Kidney tubule cell (primary cell): ENCODE data around the gene ISLR.

Source experiments
- DNase-seq: peaks from one replicate; pipeline ENCODE4 v3.0.0-alpha.2; 2018; ENCODE audit warnings: low spot score

Gene ISLR

DNA sequence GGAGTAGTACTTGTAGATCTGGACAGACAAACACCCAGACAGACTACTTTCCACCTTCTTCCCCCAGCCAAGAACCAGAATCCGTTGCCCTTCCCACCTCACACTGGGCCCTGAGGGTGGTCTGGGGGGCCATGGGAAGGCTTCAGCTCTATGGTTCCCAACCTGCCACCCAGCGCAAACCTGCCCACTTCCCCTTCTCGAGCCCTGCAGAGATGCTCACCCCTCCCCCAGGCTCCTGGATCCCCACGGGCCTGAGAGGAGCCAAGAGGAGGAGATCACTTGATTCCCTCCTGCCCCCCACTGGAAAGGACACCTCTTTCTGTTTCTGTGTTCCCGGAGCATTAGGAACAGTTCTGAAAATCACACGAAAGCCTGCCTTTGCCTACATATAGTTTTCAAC lies 20.4 kb downstream of the ISLR start:
- no peak for DNase-seq

DNA sequence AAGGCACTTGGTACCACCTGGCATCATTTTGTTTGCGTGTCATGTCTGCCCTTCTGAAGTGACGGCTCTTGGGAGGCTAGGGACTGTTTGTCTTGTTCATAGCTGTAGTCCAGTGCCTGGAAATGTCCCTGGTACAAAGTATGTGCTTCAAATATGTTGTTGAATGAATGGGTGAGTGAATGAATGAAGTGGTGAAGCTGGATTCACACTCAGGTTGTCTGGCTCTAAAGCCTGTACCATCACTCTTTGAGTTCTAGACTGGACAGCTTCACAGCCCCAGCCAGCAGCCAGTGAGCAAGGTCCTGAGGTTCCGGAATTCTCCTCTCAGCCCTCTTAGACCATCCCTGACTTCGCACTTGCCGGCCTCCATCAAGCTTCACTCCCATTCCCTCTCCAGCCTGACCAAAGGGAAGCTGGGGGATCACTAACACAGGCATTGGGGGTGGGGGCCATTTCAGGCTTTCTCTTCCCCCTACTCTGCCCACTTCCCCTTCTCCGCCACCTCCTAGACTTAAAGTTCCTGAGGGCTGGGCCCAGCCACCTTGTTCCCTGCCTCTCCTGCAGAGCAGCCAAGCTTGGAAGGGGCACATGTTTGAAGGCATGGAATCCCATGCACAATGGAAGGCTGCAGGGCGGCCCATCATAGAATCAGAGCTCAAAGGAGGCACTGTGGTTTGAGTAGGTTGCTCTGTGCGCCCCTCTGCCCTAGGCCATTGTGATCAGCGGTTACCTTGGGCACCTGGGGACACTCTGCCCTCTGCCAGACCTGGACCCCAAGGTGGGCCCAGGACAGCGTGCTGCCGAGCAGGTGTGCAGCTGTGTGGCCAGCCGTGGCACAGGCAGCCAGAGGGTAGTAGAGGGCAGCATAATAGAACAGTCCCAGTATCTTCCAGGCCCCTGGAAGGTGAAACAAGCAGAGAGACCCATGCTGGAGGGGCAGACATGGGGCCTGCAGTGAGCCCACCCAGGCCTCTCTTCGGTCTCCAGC lies 21.4 kb downstream of the ISLR start:
- DNase-seq, result no peak

DNA sequence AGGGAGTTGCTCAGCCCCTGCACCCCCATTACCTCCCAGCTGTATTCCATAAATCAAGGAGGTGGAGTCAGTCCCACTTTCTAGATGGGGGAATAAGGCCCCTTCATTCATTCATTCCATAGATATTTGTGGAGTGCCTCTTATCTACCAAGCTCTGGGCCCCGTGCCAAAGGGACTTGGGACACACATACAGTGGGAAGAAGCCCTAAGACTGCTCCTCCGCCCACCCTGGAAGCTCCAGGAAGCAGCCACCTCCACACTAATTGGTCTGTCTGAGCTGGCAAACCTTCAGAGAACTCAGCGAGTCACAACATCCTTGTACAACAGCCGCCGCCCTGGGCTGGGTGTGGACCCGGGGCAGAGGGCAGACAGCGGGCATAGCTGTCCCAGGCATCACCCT lies 22.7 kb downstream of the ISLR start:
- DNase-seq, result peak; percentile 91

DNA sequence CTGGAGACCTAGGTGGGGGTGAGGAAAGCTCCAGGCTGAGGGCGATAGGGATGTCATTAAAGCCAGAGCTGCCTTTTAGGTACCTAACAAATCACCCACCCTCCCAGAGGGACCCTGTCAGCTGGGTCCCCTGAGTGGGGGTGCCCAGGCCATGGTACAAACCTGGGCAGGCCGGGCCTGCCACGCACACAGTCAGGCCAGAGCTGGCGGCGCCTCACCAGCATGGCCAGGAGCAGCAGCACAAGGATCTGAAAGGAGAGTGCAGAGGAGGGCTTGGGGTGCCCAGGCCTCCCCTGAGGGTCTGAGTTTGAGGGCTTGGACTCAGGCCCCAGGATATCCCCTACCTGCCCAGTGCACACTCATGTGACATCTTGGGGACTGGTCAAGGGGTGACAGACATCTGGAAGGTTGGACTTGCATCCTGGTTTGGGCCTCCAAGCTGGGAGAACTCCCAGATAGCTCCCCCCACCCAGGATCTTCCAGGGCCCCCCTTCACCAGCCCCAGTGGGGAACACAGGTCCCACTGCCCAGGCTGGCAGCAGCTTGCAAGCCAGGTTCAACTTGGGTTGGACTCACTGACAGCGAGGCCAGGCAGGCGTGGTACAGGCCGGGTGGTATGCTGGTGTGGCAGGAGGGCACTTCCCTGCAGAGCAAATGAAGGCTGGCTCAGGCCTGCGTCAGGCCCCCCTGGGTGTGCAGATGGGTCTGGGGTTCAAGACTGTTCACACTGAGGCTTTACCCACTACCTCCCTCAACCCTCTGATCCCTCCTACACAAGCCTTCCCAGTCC lies 23.9 kb downstream of the ISLR start:
- no peak for DNase-seq

DNA sequence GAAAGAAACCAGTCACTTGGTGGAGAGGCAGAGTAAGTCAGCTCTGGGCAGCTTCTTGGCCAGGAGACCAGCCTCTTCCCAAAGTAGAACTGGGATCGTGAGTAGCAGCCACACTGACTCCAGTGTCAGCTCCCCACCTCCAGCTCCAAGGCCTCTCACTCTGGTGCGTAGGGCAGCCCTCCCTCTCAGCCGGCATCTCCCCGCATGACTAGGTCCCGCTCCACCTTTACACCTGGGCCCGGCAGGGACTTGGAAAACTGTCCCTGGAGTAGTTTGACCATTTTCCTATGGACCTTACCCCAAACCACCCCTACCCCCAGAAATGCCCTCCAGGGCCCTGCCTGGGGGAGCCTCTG lies 25.8 kb downstream of the ISLR start:
- DNase-seq, result no peak

DNA sequence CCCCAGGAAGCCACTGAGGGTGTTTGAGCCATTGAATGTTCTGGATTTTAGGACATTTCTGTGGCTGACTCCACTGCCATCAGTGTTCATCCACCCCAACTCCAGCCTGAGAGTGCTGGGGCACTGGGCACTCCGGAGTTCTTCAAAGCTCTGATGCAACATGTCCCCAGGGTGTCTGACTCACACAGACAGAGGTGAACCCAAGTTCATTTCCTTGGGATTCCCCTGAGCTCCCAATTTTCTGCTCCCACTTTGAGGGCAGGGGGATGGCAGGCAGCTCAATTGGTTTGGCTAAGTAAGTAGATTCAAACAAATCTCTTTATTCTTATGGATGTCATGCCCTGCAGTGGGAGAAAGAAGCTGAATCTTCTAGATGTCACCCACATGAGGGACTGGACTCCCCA lies 26.9 kb downstream of the ISLR start:
- peak; percentile 69 for DNase-seq

DNA sequence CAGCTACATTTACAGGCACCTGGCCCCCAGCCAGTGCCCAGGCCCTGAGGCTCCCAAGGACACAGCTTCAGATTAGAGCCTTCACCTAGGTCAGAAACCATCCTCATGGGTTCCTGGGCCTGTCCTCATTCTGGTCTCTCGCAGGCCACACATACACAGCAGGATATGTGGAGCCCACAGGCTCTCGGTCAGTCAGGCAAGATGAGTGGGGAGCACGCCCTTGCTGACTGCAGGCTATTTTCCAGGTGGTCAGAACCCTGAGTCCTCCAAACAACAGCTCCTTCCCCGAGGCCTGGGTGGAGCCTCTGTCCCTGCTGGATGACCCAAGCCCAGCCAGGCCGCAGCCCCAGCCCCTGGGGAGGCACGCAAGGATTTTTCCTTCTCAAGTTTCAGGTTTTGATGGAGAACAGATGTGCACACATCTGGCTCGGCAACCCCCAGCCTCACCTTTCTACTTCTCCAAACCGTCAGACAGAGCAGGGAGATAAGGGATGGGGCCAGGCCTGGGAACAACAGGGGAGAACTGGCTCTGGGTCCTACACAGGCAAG lies 27.4 kb downstream of the ISLR start:
- peak; percentile 36 for DNase-seq

DNA sequence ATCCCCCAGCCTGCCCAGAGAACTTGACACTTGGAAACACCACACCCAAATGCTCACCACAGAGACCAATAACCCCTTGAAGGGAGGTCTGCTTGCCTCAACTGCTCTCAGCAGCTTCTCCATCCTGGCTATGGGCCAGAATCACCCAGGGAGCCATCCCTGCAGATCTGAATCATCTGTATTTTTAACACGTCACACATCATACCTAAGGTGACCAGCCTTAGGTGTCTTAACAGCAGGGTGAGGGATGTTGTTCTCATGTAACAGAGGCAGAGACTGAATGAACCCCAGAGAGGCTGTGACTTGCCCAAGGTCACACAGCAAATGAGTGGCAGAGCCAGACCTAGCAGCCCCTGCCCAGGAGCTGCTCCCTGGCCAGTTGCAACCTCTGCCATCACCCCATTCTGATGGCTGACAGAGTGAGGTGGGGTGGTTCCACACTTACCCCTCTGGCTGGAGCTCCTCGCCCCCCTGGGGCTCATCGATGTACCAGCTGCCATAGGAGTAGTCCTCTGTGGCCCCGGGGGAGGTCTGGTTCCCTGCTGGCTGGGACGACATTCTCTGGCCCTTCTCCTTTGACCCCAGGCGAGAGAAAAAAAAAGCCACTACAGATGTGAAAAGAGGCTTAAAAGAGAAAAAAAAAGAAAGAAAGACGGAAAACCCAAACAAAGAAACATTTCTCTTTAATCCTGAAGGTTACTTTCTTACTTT lies 28.4 kb downstream of the ISLR start:
- peak; percentile 82 for DNase-seq

DNA sequence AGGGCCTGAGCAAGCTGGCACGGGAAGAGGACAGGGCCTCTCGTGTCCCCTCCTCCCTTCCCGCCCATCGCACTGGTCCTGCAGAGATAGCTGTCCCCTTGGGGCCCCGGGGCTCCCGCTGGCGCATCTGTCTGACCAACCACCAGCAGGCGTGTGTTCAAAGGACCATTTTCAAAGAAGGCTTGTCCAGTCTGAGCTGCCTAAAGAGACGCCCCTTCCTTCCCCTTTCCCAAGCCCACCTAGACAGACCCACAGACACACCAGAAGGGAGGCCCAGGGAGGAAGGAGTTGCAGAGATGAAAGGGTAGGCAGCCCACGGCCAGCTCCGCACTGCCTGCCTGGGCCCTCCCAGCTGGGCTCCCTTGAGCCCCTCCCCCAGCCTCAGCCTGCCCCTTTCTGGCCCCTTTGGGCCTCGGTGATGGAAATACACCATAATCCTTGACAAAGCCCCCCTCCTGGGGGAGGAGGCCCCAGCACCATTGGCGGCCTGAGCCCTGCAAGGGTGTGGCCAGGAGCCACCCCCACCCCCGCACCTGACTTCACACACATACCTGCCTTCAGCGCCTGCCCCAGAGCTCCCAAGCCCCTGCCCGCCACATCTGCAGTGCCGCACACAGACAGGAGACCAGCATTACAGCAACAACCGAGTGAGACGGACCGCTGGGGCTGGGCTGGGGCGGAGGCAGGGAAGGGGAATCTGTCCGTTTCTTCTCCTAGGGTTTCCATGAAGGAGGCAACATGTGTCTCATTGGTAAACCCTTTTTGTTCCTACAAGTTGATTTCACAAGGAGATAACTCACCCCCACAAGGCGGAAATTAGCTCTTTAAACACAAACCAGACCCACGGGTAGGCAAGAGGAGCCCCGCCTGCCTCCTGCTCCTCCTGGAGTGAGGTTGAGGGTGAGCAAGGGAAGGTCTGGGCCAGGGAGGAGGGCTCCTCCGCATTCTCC lies 29.2 kb downstream of the ISLR start, which contains the start of gene STRA6:
TSS of gene STRA6 (minus strand) at position 336 of the 950 bp plus-strand sequence. CDS start 520 bp downstream, outside the sequence.
- DNase-seq, result no peak

DNA sequence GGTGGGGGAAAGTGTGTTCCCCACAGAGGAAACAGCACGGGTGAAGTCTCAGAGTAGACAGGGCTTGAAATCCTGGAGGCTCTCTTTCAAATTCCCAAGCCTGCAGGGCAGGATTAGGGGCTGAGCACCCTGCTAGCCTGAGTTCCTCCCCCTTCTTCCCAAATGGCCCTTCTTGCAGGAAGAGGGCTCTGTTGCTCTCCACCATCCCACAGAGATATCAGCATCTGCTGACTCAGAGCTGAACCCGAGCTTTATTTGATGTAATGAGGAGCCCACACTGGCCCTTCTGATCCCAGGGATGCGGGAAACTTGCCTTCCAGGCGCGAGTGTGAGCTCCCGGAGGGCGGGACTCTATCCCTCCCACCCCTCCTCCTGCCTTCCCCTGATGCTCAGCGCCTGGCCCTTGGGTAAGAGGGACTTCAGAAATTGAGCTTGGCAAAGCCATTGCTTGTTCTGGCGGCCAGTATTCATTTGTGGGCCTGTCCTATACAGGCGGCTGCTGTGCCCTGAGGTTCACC lies 30.5 kb downstream of the ISLR start:
- no peak for DNase-seq

DNA sequence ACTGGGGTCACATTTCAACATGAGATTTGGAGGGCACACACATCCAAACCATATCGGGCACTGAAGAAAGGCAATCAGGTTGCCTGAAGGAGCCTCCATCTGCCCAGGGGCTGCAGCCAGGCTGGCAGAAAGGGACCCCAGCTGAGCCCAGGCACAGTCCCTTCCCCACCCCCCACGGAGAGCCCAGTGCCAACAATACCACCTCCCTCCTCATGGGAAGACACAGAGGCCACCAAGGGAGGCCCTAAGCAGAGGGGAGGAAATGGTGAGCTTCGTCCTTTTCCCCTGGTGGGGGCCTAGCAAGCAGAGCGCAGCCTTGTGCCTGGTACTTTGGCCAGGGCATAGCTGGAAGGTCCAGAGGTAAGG lies 32.1 kb downstream of the ISLR start:
- DNase-seq, result no peak

DNA sequence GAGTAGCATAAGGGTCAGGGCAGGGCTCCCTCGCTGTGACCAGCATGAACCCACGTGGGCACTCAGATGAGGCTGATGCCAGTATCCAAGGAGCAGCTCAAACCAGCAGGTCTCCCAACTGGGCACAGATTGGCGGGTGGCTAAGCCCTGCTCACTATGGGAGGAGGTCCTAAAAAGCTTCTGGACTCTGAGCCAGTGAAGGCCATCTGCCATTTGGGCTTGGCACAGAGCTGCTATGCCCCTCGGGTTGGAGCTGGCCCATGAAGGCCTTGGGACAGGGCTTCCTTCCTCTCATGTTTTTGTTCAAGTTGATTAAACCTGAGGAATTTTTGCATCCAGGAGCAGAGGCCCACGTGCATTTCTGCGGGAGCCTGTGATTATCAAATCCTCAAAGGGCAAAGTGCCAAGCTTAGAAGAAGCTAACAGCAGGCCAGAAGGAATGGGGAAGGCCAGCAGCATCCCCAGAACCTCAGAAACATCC lies 33.3 kb downstream of the ISLR start:
- peak; percentile 89 for DNase-seq

DNA sequence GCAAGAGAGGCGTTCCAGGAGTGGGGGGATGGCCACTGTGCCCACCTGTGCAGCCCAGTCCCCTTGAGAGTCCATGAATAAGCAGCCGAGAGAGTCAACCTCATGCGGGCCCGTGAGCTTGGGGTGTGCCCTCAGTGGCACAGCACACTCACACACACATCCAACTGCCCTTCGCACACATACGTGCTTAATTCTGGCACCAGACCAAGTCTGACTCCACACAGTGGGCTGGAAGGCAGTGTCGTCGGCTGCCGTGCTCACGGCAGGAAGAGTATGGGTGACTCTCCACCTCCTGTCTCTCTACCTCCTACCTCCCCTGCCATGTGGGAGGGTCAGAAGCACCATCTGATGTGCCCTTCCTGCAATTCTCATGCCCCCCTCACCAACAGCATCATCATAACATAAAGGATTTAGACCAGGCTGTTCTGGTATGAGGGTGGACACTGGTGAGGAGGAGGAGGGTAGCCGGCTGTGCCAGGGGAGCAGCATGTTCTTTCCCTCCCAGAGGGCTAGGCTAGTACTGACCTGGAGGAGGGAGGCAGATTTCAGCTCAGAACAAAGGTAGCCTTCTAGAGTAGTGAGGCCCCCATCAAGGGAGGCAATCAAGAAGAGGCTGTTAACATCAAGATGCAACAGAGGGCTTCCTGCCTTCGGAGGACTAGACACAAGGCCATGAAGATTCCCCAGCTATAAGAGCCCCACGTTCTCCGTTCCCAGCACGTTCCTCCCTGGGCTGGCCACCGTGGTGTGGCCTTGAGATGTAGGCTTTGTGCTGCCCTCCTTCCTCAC lies 34.3 kb downstream of the ISLR start:
- DNase-seq, result peak; percentile 67

DNA sequence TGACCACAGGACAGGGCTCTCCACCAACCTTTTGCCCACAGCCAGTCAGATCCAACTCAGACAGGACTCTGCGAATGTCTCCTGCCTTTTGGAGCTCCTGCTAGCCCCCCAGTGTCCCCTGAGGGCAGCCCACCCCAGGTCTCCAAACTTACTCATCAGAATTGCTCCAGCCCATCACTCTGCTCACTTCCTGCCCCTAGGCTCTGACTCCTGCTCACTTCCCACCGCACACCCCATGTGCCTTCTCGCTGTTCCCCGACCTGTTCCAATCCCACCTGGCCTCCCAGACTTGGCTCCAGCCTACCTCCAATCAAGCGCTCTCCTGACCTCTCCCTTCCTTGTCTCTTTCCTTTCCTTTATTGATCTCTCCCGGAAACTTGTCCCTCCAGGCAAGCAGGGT lies 35.0 kb downstream of the ISLR start:
- no peak for DNase-seq

DNA sequence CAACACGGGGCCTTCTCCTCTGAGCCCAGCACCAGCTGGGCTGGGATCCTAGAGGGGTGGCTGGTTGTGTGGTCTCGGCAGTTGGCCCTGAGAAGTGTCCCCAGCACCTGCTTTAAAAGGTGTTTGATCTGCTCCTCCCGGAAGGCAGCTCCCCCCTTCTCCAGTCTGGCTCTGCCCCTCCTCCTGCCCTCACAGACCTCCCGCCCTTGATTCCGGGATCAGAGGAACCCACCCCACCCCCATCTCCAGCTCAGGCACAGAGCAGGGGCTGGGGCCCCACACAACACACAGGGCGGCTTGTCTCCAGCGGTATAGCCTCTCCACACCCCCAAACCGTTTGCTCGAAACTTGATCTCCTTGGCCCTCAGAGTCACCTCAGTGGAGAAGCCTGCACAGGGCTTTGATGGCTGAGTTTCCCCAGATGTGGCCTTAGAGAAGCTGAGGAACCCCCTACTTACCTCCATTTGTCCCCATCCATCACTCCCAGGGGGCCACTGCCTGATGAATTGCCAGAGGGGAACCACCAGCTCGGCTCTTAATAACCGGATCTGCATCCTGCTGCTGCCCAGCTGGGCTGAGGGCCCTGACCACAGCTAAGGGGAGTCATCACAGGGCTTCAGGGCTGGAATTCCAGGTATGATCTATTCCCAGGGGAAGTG lies 35.5 kb downstream of the ISLR start:
- DNase-seq, result peak; percentile 81

DNA sequence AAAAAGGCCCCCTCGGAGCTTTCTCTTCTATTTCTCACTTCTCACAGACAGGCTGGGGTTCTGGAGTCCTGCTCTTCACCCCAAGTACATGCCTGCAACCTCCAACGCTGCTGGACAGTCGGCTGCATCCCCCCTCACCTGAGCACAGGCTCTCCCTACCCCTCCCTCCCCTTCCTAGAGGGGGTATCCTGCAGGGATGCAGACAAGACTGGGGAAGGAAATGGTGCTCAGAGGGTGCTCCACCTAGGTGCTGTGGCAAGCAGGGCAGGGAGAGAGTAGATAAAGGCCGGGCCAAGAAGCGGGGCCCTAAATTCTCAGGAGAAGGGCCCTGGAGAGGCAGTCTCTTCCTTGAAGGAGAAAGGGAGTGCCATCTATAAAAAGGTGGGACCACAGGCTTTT lies 36.0 kb downstream of the ISLR start:
- no peak for DNase-seq

DNA sequence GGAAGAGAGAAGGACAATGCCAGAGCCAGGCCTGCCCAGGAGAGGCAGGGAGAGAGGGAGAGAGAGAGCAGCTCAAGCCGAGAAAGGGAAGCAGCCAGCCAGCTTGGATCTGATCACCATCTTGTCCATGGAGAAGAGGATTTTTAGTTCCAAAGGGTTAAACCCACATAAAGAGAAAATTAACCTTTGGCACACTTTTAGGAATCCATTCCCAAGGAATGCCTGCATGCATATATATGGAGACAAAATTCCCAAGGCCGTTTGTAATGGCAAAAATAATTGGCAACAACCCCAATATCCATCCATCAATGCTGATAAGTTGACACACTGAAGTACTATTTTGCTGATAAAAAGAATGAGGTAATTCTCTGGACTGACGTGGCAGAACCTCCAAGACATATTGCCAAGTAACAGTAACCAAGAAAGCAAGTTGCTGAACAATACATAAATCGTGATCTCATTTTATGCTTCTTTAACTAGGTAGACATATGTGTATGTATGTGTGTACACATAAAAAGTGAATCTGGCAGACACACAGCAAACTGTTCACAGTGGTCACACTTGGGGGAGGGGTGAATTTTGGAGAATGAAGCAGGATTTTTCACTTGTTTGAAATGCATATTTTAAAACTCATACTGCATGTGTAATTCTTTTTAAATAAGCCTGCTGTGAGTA lies 36.6 kb downstream of the ISLR start:
- DNase-seq, result peak; percentile 77

DNA sequence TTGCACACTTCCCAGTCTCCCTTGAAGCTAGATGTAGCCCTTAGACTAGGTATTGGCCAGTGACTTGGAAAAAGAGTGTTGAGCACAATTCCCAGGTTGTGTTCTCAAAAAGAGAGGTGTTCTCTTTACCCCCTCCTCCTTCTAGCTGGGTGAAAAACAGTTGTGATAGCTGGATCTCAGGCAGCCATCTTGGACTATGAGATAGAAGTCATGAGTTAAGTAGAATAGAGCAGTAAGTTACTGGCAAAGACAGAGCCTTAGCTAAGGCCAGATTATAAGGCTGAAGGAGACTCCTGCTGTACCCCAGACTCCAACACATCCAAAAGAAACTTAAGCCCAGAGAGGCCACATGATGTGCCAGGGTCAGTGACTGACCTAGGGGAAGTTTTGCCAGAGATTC lies 37.2 kb downstream of the ISLR start:
- DNase-seq, result no peak

DNA sequence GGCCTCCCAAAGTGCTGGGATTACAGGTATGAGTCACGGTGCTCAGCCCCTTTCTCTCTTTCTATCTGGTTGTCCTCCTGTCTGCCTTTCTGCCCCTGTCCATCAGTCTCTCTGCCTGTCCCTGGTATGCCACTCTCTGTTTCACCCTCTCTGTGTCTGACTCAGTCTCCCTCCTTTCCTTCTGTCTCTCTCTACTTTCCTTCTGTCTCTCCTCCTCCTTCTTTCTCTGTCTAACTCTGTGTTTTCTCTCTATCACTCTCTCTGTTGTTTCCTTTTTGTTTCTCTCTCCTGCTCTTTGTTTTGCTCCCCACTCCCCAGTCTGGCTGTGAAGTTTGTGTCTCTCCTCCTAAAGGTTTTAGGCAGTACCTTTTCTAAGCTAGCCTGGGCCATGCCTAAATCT lies 38.1 kb downstream of the ISLR start:
- no peak for DNase-seq
